ENCODE measurements around the gene CWF19L2. TPM values are rescaled to one million over a fixed set of nuclear protein-coding genes. Genes with fewer than 3 reads are reported as not detected.
"Not testable (repeated sequence)": the region's sequence is repeated elsewhere in the genome, so short reads cannot be mapped to it uniquely, and the experiment has no call there.

CWF19L2 gene
- total and polyA plus RNA-seq, 2 of the 8 experiments (the other 6 are each of a cell fraction or from before 2014, with no cell fraction given): 2.2 to 16.6 TPM

DNA sequence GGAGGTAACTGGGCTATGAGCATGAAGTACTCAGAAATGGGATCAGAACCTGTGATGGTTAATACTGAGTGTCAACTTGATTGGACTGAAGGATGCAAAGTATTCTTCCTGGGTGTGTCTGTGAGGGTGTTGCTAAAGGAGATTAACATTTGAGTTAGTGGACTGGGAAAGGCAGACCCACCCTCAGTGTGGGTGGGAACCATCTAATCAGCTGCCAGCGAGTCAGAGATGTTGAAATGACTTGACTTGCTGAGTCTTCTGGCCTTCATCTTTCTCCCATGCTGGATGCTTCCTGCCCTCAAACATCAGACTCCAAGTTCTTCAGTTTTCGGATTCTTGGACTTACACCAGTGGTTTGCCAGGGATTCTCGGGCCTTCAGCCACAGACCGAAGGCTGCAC is 66.9 kb downstream of the CWF19L2 start:
- WGBS, 2 experiments (ENCODE audit: extremely low coverage in 1 of 2, insufficient coverage in 1 of 2, insufficient read length in 1 of 2, insufficient replicate concordance in 2 of 2, low coverage in 1 of 2, low lambda C conversion rate in 2 of 2, missing lambda C conversion rate in 1 of 2): 100% methylated on average over 4 of the region's 4 CpGs; no CpG with 5 or more reads in 1 of the 2 experiments

More for the DNA sequence above, 66.9 kb downstream of the CWF19L2 start:
- H3K79me2 ChIP-seq (ENCODE audit: control insufficient read depth in 1 of 2, insufficient read depth in 2 of 2, low read length in 2 of 2); H2BK15ac ChIP-seq (ENCODE audit: low read length); H2BK5ac ChIP-seq (ENCODE audit: low read depth, low read length); H4K5ac ChIP-seq (ENCODE audit: insufficient read length, low read depth, low read length); H3K27ac ChIP-seq (ENCODE audit: low read depth, low read length); H3K4me2 ChIP-seq (ENCODE audit: insufficient read depth in 1 of 2, low read depth in 2 of 2, low read length in 2 of 2); H3K4me1 ChIP-seq (replicated peaks in 1 of 4; ENCODE audit: control insufficient read depth in 3 of 4, insufficient read depth in 4 of 4, low read length in 3 of 4); H2AK5ac ChIP-seq (ENCODE audit: low read depth, low read length); H3K79me1 ChIP-seq (ENCODE audit: low read depth, low read length); H3K14ac ChIP-seq (ENCODE audit: insufficient read length); H3K23ac ChIP-seq (ENCODE audit: insufficient read length); H2BK20ac ChIP-seq (ENCODE audit: low read length); H4K8ac ChIP-seq (ENCODE audit: extremely low read depth, insufficient read depth, low read length); H2BK12ac ChIP-seq (ENCODE audit: low read depth, low read length); H4K91ac ChIP-seq (replicated peaks; ENCODE audit: insufficient read length, low read length); H3K18ac ChIP-seq (ENCODE audit: extremely low read depth, low read length); H3K56ac ChIP-seq (replicated peaks; ENCODE audit: insufficient read length, low read depth, low read length); H3K4me3 ChIP-seq (ENCODE audit: extremely low read depth in 1 of 4, insufficient read depth in 2 of 4, low read depth in 3 of 4, low read length in 4 of 4); H3K27me3 ChIP-seq (replicated peaks in 1 of 4; ENCODE audit: control insufficient read depth in 3 of 4, extremely low read depth in 1 of 4, insufficient read depth in 3 of 4, low read length in 3 of 4); H3K23me2 ChIP-seq (ENCODE audit: low read depth, low read length); FAIRE-seq; POLR2A ChIA-PET (ENCODE audit: partially characterized antibody); DNase-seq (ENCODE audit: low read depth in 1 of 2, low spot score in 2 of 2); H3K9me3 ChIP-seq (ENCODE audit: insufficient read depth in 2 of 2, low read depth in 1 of 2, low read length in 1 of 2); H4K20me1 ChIP-seq (replicated peaks in 1 of 2; ENCODE audit: control insufficient read depth in 1 of 2, insufficient read depth in 2 of 2, low read length in 2 of 2); H3K4ac ChIP-seq (replicated peaks; ENCODE audit: insufficient read length, low read depth, low read length); H2BK120ac ChIP-seq (replicated peaks; ENCODE audit: low read depth, low read length); H2AFZ ChIP-seq (ENCODE audit: low read length); H3K9ac ChIP-seq (replicated peaks in 1 of 4; ENCODE audit: extremely low read depth in 1 of 4, low read depth in 3 of 4, low read length in 3 of 4): not testable (repeated sequence)
- CTCF ChIA-PET (ENCODE audit: partially characterized antibody): interaction anchor here (0.9 kb wide), 1 partner anchor 160 kb away, joined by 3 read pairs; no protein-coding TSS in a partner anchor
- H3K36me3 ChIP-seq (ENCODE audit: control insufficient read depth in 2 of 4, insufficient read depth in 4 of 4, low read length in 3 of 4): peaks cover 0 to 25% (median 3%) of the 10 kb centered on the region in 4 experiments; a peak in 2 of 8 replicates
